Measurements from ENCODE around the gene TRIM14. TPM values are rescaled to one million over a fixed set of nuclear protein-coding genes. Genes with fewer than 3 reads are reported as not detected.

The TRIM14 gene
- total RNA-seq, 1 donor from 2014 or later: 0.82 TPM

- DNase-seq (ENCODE audit: low spot score in 2 of 2): peak; percentile 94 to 96
- FAIRE-seq: no peak
Observed at GRCh38 chr9:98056269-98057137, 62.5 kb downstream of the TRIM14 start, which contains the start of gene NANS. Gene NANS (plus strand): TSS chr9:98056732. CDS start chr9:98056809, 77 bp downstream.

- DNase-seq (ENCODE audit: low spot score in 2 of 2) (no peak), FAIRE-seq (no peak)
Observed at GRCh38 chr9:98054376-98054951, 64.6 kb downstream of the TRIM14 start.

- DNase-seq (ENCODE audit: low spot score in 2 of 2) (no peak), FAIRE-seq (no peak)
Observed at GRCh38 chr9:98050351-98050750, 68.7 kb downstream of the TRIM14 start.

GRCh38 chr9:98049288-98050072, 69.5 kb downstream of the TRIM14 start:
- DNase-seq (ENCODE audit: low spot score in 2 of 2) (no peak), FAIRE-seq (no peak)

GRCh38 chr9:98047002-98047401, 72.0 kb downstream of the TRIM14 start:
- FAIRE-seq (no peak), DNase-seq (ENCODE audit: low spot score in 2 of 2) (no peak)

GRCh38 chr9:98046180-98046543, 72.9 kb downstream of the TRIM14 start:
- no peak for FAIRE-seq

GRCh38 chr9:98045234-98046179, 73.5 kb downstream of the TRIM14 start:
- DNase-seq (ENCODE audit: low spot score in 2 of 2) (no peak), FAIRE-seq (no peak)

More at GRCh38 chr9:98046180-98046543, 72.9 kb downstream of the TRIM14 start:
- DNase-seq (ENCODE audit: low spot score in 2 of 2): no peak

GRCh38 chr9:98043915-98044314, 75.1 kb downstream of the TRIM14 start:
- FAIRE-seq (no peak), DNase-seq (ENCODE audit: low spot score in 2 of 2) (no peak)

GRCh38 chr9:98040212-98040611, 78.8 kb downstream of the TRIM14 start:
- no peak for DNase-seq (ENCODE audit: low spot score in 2 of 2)
- no peak for FAIRE-seq

- FAIRE-seq (no peak), DNase-seq (ENCODE audit: low spot score in 2 of 2) (no peak)
Observed at GRCh38 chr9:98039607-98040017, 79.4 kb downstream of the TRIM14 start.

- no peak for DNase-seq (ENCODE audit: low spot score in 2 of 2)
- no peak for FAIRE-seq
Observed at GRCh38 chr9:98038958-98039357, 80.1 kb downstream of the TRIM14 start.

GRCh38 chr9:98037357-98037756, 81.7 kb downstream of the TRIM14 start:
- no peak for FAIRE-seq
- DNase-seq (ENCODE audit: low spot score in 2 of 2): no peak

- peak; percentile 44 to 73 for DNase-seq (ENCODE audit: low spot score in 2 of 2)
- no peak for FAIRE-seq
Observed at GRCh38 chr9:98034593-98035546, 84.2 kb downstream of the TRIM14 start.

- no peak for FAIRE-seq
- DNase-seq (ENCODE audit: low spot score in 2 of 2): no peak
Observed at GRCh38 chr9:98031935-98032334, 87.1 kb downstream of the TRIM14 start.

- no peak for FAIRE-seq
- no peak for DNase-seq (ENCODE audit: low spot score in 2 of 2)
Observed at GRCh38 chr9:98031169-98031568, 87.9 kb downstream of the TRIM14 start.

- DNase-seq (ENCODE audit: low spot score in 2 of 2) (no peak), FAIRE-seq (no peak)
Observed at GRCh38 chr9:98024702-98025101, 94.3 kb downstream of the TRIM14 start.

GRCh38 chr9:98022447-98022846, 96.6 kb downstream of the TRIM14 start:
- DNase-seq (ENCODE audit: low spot score in 2 of 2) (no peak), FAIRE-seq (no peak)

- FAIRE-seq (no peak), DNase-seq (ENCODE audit: low spot score in 2 of 2) (no peak)
Observed at GRCh38 chr9:98021306-98022040, 97.5 kb downstream of the TRIM14 start.

All from frontal cortex (tissue), 4 donors.